ENCODE data around the gene ZBTB21.

ZBTB21 gene

DNA sequence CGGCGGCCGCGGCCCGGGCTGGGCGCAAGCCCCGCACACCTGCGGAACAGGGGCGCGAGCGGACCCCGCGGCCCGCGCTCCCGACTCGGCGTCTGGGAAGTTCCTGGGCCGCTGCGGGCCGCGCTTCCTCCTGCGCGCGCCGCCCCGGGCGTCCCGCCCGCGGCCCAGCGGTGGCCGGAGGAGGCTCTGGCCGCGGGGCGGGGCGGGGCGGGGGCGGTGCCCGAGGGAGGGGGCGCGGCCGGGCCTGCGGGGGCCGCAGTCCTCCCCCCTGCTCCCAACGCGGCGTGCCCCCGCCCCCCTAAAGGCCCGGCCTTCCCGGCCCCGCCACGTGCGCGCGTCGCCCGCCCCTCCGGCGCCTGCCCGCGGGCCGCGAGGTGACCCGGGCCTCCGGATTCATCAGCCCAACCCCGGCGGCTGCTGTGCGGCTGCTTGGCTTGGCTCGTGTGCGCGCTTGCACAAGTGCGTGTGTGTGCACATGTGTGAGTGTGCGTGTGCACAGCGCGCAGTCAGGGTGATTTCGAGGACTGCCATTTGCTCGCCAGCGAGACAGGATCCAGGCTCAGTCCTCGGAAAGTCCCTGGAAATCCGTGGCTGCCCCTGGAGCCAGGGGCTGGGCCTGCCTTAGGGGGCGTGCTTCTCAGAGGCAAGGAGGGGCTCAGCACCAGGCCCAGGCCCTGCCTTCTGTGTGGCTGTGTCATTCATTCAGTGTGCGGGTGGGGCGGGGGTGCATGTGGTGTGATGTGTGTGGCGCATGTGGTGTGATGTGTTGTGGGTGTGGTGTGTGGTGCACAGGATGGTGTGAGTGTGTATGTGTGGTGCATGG lies 56.1 kb downstream of the ZBTB21 start, which contains the start of gene C2CD2:
TSS of gene C2CD2 (minus strand) at position 188 of the 823 bp plus-strand sequence. CDS start 370 bp downstream, outside the sequence.
- peak; percentile 85 for DNase-seq
- no peaks in the 10 kb centered on the region for H3K79me1 ChIP-seq (ENCODE audit: low read length)
- no peak within 1 kb of the TSS for H2BK5ac ChIP-seq (ENCODE audit: low read length)
- H3K36me3 ChIP-seq (ENCODE audit: control insufficient read depth, insufficient read depth, low read length) = no peaks in the 10 kb centered on the region
- peak within 1 kb of the TSS; percentile 40 for H3K4ac ChIP-seq (ENCODE audit: low read depth, low read length)
- no peak within 1 kb of the TSS for H4K8ac ChIP-seq (ENCODE audit: low read depth, low read length)
- H3K79me2 ChIP-seq (ENCODE audit: control insufficient read depth, insufficient read depth, low read length) = no peaks in the 10 kb centered on the region
- H2BK15ac ChIP-seq (replicated peaks; ENCODE audit: low read depth) = no peak within 1 kb of the TSS
- WGBS (ENCODE audit: extremely low coverage, insufficient coverage, low lambda C conversion rate) = no CpG with 5 or more reads among the region's 85 CpGs
- peaks cover 14% of the 10 kb centered on the region for H3K4me1 ChIP-seq (ENCODE audit: control insufficient read depth, low read depth, low read length)
- H3K27ac ChIP-seq (ENCODE audit: low read depth, low read length) = no peak within 1 kb of the TSS
- peak within 1 kb of the TSS; percentile 75 for H3K4me2 ChIP-seq (ENCODE audit: low read length)
- peak within 1 kb of the TSS; percentile 90 for H3K56ac ChIP-seq (ENCODE audit: low read length)
- H3K27me3 ChIP-seq (ENCODE audit: insufficient read depth, low read length, poor library complexity) = no peaks in the 10 kb centered on the region
- H2BK120ac ChIP-seq (ENCODE audit: low read depth, low read length) = no peak within 1 kb of the TSS
- no peak within 1 kb of the TSS for H4K5ac ChIP-seq (ENCODE audit: low read length)
- peak within 1 kb of the TSS; percentile 83 for H3K18ac ChIP-seq (ENCODE audit: low read length)
- H2AK5ac ChIP-seq (ENCODE audit: low read length) = peak within 1 kb of the TSS; percentile 47
- H3K9ac ChIP-seq (ENCODE audit: low read length) = peak within 1 kb of the TSS; percentile 78
- H3K4me3 ChIP-seq (ENCODE audit: low read length) = peak within 1 kb of the TSS; percentile 29
- H3K23ac ChIP-seq (ENCODE audit: low read length) = peak within 1 kb of the TSS; percentile 91

DNA sequence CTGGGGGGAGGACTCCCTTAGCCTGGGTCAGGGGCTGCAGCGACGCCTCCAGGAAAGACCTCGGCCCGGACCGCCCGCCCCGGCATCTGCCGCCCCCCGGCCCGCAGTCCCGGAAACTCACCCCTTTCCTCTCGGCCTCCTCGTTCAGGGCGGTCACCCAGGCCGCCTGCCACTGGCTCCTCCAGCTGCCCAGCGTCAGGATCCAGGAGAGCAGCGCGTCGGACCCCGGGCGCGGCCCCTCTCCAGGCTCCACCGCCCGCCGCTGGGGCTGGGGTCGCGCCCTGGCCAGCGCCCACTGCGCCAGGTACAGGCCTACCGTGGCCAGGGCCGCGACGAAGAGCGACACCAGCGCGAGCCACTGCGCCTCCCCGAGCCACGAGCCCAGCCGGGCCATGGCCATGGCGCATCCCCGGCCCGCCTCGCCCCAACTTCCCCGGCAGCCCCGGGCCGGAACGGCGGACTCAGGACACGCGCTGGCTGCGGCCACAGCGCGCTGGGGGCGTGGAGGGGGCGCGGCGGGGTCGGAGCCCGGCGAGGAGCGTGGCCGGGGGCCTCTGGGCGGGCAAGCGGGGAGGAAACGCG lies 56.8 kb downstream of the ZBTB21 start:
- no peak overlapping the region for H4K5ac ChIP-seq (ENCODE audit: low read length)
- no peak overlapping the region for H2BK5ac ChIP-seq (ENCODE audit: low read length)
- H3K18ac ChIP-seq (ENCODE audit: low read length) = peak overlapping the region; percentile 83
- no peaks in the 10 kb centered on the region for H3K79me2 ChIP-seq (ENCODE audit: control insufficient read depth, insufficient read depth, low read length)
- peak overlapping the region; percentile 75 for H3K4me2 ChIP-seq (ENCODE audit: low read length)
- no peak overlapping the region for H2BK120ac ChIP-seq (ENCODE audit: low read depth, low read length)
- peak overlapping the region; percentile 29 for H3K4me3 ChIP-seq (ENCODE audit: low read length)
- H3K9ac ChIP-seq (ENCODE audit: low read length) = peak overlapping the region; percentile 78
- H3K27me3 ChIP-seq (ENCODE audit: insufficient read depth, low read length, poor library complexity) = no peaks in the 10 kb centered on the region
- peaks cover 14% of the 10 kb centered on the region for H3K4me1 ChIP-seq (ENCODE audit: control insufficient read depth, low read depth, low read length)
- peak overlapping the region; percentile 40 for H3K4ac ChIP-seq (ENCODE audit: low read depth, low read length)
- H3K27ac ChIP-seq (ENCODE audit: low read depth, low read length) = no peak overlapping the region
- H4K8ac ChIP-seq (ENCODE audit: low read depth, low read length) = no peak overlapping the region
- H2AK5ac ChIP-seq (ENCODE audit: low read length) = no peak overlapping the region
- H3K23ac ChIP-seq (ENCODE audit: low read length) = peak overlapping the region; percentile 91
- no CpG with 5 or more reads among the region's 67 CpGs for WGBS (ENCODE audit: extremely low coverage, insufficient coverage, low lambda C conversion rate)
- peak overlapping the region; percentile 90 for H3K56ac ChIP-seq (ENCODE audit: low read length)
- H3K79me1 ChIP-seq (ENCODE audit: low read length) = no peaks in the 10 kb centered on the region
- no peaks in the 10 kb centered on the region for H3K36me3 ChIP-seq (ENCODE audit: control insufficient read depth, insufficient read depth, low read length)
- no peak overlapping the region for H2BK15ac ChIP-seq (replicated peaks; ENCODE audit: low read depth)
- peak; percentile 13 for DNase-seq

DNA sequence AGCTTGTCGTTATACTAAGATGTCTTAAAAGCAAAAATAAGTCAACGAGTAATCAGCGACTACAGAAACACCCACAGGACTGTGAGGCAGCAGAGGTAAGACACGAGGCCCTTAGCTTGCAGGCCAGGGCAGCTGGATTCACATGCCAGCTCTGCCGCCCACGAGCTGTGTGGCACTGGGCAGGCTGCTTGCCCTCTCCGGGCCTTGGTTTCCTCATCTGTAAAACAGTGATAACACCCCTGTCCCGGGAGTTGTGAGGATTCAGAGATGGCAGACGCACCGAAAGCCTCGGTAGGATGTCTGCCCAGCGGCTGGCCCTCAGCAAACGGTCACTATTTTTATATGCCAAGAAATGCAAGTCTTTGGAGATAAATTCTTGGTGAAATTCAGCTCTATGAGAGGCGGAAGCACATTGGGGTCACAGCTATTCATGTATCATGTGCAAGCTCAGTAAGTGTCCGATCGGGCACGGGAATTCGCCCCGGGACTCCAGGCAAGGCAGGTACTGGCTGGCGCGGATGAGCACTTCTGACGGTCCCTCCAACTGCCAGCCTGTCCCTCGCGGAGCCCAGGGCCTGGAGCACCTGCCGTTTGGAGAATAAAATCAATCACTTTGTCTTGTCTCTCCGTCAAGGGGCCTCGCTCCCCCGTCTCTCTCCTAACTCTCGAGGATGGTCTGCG lies 57.5 kb downstream of the ZBTB21 start:
- no peak overlapping the region for H2BK15ac ChIP-seq (replicated peaks; ENCODE audit: low read depth)
- no peak overlapping the region for H4K5ac ChIP-seq (ENCODE audit: low read length)

DNA sequence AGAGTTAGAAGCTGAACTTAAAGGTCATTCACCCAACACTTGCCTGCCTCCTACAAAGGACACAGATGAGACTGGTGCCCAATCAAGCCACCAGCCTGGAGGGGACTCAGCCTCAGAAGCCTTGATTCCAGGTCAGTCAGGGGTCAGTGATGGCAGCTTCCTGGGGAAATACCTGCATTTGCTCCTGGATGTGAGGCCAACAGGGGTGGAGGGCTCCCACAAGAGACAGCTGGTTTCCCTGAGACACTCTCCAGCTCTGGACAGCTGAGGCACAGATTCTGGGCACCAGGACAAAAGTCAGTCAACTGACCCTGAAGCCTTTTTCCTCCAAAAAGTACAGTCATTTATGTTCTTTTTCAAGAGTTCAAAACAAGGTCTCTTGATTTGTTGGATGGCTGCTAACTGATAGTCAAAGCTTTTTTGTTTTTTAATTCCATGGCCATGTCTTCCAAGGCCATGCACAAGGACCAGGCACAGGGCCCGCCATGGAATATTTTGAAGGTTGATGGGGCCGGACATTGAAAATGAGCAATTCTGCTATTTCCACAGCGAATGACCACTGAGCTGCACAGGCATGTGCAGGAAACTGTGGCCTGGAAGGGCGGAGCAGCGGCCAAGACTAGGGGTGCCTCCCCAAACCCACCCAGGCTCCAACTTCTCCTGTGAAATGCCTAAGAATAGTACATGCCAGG lies 58.1 kb downstream of the ZBTB21 start:
- H4K5ac ChIP-seq (ENCODE audit: low read length) = no peak overlapping the region
- no peak overlapping the region for H4K8ac ChIP-seq (ENCODE audit: low read depth, low read length)
- H3K23ac ChIP-seq (ENCODE audit: low read length) = no peak overlapping the region
- no peak overlapping the region for H3K27ac ChIP-seq (ENCODE audit: low read depth, low read length)
- peaks cover 14% of the 10 kb centered on the region for H3K4me1 ChIP-seq (ENCODE audit: control insufficient read depth, low read depth, low read length)
- no peak for DNase-seq
- H3K27me3 ChIP-seq (ENCODE audit: insufficient read depth, low read length, poor library complexity) = no peaks in the 10 kb centered on the region
- no peak overlapping the region for H3K4me3 ChIP-seq (ENCODE audit: low read length)
- no peak overlapping the region for H2BK5ac ChIP-seq (ENCODE audit: low read length)
- no peaks in the 10 kb centered on the region for H3K79me2 ChIP-seq (ENCODE audit: control insufficient read depth, insufficient read depth, low read length)
- H3K4me2 ChIP-seq (ENCODE audit: low read length) = no peak overlapping the region
- no peaks in the 10 kb centered on the region for H3K36me3 ChIP-seq (ENCODE audit: control insufficient read depth, insufficient read depth, low read length)
- H3K4ac ChIP-seq (ENCODE audit: low read depth, low read length) = no peak overlapping the region
- H3K79me1 ChIP-seq (ENCODE audit: low read length) = no peaks in the 10 kb centered on the region
- no peak overlapping the region for H3K56ac ChIP-seq (ENCODE audit: low read length)
- H2AK5ac ChIP-seq (ENCODE audit: low read length) = no peak overlapping the region
- no CpG with 5 or more reads among the region's 5 CpGs for WGBS (ENCODE audit: extremely low coverage, insufficient coverage, low lambda C conversion rate)
- H2BK15ac ChIP-seq (replicated peaks; ENCODE audit: low read depth) = no peak overlapping the region
- H2BK120ac ChIP-seq (ENCODE audit: low read depth, low read length) = no peak overlapping the region
- no peak overlapping the region for H3K9ac ChIP-seq (ENCODE audit: low read length)
- H3K18ac ChIP-seq (ENCODE audit: low read length) = no peak overlapping the region

More for the DNA sequence above, 57.5 kb downstream of the ZBTB21 start:
- H3K4me1 ChIP-seq (ENCODE audit: control insufficient read depth, low read depth, low read length) = peaks cover 14% of the 10 kb centered on the region
- H3K27ac ChIP-seq (ENCODE audit: low read depth, low read length) = no peak overlapping the region
- peak overlapping the region; percentile 75 for H3K4me2 ChIP-seq (ENCODE audit: low read length)
- H3K79me1 ChIP-seq (ENCODE audit: low read length) = no peaks in the 10 kb centered on the region
- peak overlapping the region; percentile 83 for H3K18ac ChIP-seq (ENCODE audit: low read length)
- H3K23ac ChIP-seq (ENCODE audit: low read length) = peak overlapping the region; percentile 91
- H3K4me3 ChIP-seq (ENCODE audit: low read length) = peak overlapping the region; percentile 29
- H3K27me3 ChIP-seq (ENCODE audit: insufficient read depth, low read length, poor library complexity) = no peaks in the 10 kb centered on the region
- no CpG with 5 or more reads among the region's 30 CpGs for WGBS (ENCODE audit: extremely low coverage, insufficient coverage, low lambda C conversion rate)
- peak overlapping the region; percentile 90 for H3K56ac ChIP-seq (ENCODE audit: low read length)
- no peak overlapping the region for H2BK5ac ChIP-seq (ENCODE audit: low read length)
- H4K8ac ChIP-seq (ENCODE audit: low read depth, low read length) = no peak overlapping the region
- DNase-seq = peak; percentile 22
- no peak overlapping the region for H2BK120ac ChIP-seq (ENCODE audit: low read depth, low read length)
- H3K36me3 ChIP-seq (ENCODE audit: control insufficient read depth, insufficient read depth, low read length) = no peaks in the 10 kb centered on the region
- H3K79me2 ChIP-seq (ENCODE audit: control insufficient read depth, insufficient read depth, low read length) = no peaks in the 10 kb centered on the region
- peak overlapping the region; percentile 78 for H3K9ac ChIP-seq (ENCODE audit: low read length)
- H3K4ac ChIP-seq (ENCODE audit: low read depth, low read length) = no peak overlapping the region
- H2AK5ac ChIP-seq (ENCODE audit: low read length) = no peak overlapping the region

DNA sequence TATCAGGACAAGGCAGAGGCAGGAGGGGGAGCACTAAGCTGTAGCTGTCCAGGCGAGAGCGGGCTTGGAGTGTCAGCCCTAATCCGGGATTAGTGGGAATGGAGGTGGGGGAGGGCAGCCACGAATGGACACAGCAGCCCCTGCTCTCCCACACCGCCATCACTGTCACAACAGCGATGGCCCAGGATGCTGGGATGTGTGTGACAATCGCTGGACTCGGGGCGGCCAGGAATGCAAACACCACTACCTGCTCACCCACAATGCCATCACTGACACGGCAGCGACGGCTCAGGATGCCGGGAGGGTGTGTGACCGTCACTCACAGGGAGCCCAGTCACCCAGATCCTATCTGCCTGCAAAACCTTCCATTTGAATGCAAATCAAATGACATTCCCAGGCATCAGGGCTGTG lies 59.2 kb downstream of the ZBTB21 start:
- Histone ChIP-seq H3K27ac (ENCODE audit: low read depth, low read length) (no peak overlapping the region), H3K79me2 (ENCODE audit: control insufficient read depth, insufficient read depth, low read length) (no peaks in the 10 kb centered on the region), H4K5ac (ENCODE audit: low read length) (no peak overlapping the region), H3K4me1 (ENCODE audit: control insufficient read depth, low read depth, low read length) (peaks cover 14% of the 10 kb centered on the region), H3K9ac (ENCODE audit: low read length) (no peak overlapping the region), H3K18ac (ENCODE audit: low read length) (no peak overlapping the region), H2BK5ac (ENCODE audit: low read length) (no peak overlapping the region), H3K4me3 (ENCODE audit: low read length) (no peak overlapping the region), H3K79me1 (ENCODE audit: low read length) (no peaks in the 10 kb centered on the region), H3K36me3 (ENCODE audit: control insufficient read depth, insufficient read depth, low read length) (no peaks in the 10 kb centered on the region), H3K4me2 (ENCODE audit: low read length) (peak overlapping the region; percentile 14), H2BK15ac (replicated peaks; ENCODE audit: low read depth) (no peak overlapping the region), H4K8ac (ENCODE audit: low read depth, low read length) (no peak overlapping the region), H3K23ac (ENCODE audit: low read length) (no peak overlapping the region), H2AK5ac (ENCODE audit: low read length) (no peak overlapping the region), H3K4ac (ENCODE audit: low read depth, low read length) (no peak overlapping the region), H3K56ac (ENCODE audit: low read length) (peak overlapping the region; percentile 12), H2BK120ac (ENCODE audit: low read depth, low read length) (no peak overlapping the region), H3K27me3 (ENCODE audit: insufficient read depth, low read length, poor library complexity) (no peaks in the 10 kb centered on the region)
- DNase-seq = peak; percentile 73
- no CpG with 5 or more reads among the region's 14 CpGs for WGBS (ENCODE audit: extremely low coverage, insufficient coverage, low lambda C conversion rate)

Data from mesendoderm (in vitro differentiated cells).